Measurements from ENCODE around the gene TYW3.
A peak's percentile ranks its signal among the peaks of the same experiment; 100 is the strongest.

The TYW3 gene

GRCh38 chr1:74777525-74777924 lies 44.6 kb downstream of the TYW3 start:
- in situ Hi-C loops (cut with HindIII; ENCODE audit: low sequenced_read_pairs) = loop anchor here (25.0 kb wide), 1 partner anchor 410 kb away; no protein-coding TSS in a partner anchor
- DNase-seq (ENCODE audit: low read depth, low spot score) = no peak
- TF ChIP-seq CTCF (IDR thresholded peaks at IDR 0.05; ENCODE audit: low read depth, low read length) = no peak

DNA sequence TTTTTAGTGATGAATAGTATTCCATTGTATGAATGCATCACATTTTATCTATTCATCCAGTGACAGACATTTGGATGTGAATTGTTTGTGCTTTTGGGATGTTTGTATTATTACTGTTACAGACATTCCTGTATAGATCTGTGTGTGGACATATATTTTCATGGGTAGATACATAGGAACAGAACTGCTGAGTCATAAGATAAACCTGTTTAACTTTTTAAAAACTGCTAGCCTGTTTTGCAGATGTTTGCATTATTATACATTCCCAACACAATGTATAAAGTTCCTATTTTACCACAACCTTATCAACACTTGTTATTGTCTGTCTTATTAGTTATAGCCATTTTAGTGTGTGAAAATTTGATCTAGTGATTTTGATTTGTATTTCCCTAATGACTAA lies 46.8 kb downstream of the TYW3 start:
- TF ChIP-seq CTCF (IDR thresholded peaks at IDR 0.05; ENCODE audit: low read depth, low read length) = no peak
- DNase-seq (ENCODE audit: low read depth, low spot score) = no peak
- H3K4me3 ChIP-seq (ENCODE audit: low read depth, low read length) = no peak overlapping the region
- in situ Hi-C loops (cut with HindIII; ENCODE audit: low sequenced_read_pairs) = loop anchor here (25.0 kb wide), 1 partner anchor 408 kb away; no protein-coding TSS in a partner anchor

More at GRCh38 chr1:74777525-74777924, 44.6 kb downstream of the TYW3 start:
- no peak overlapping the region for H3K4me3 ChIP-seq (ENCODE audit: low read depth, low read length)

GRCh38 chr1:74780594-74780993 lies 47.6 kb downstream of the TYW3 start:
- in situ Hi-C loops (cut with HindIII; ENCODE audit: low sequenced_read_pairs) = loop anchor here (25.0 kb wide), 1 partner anchor 407 kb away; no protein-coding TSS in a partner anchor
- H3K4me3 ChIP-seq (ENCODE audit: low read depth, low read length) = no peak overlapping the region
- peak; percentile 24 for DNase-seq (ENCODE audit: low read depth, low spot score)
- TF ChIP-seq CTCF (IDR thresholded peaks at IDR 0.05; ENCODE audit: low read depth, low read length) = no peak

DNA sequence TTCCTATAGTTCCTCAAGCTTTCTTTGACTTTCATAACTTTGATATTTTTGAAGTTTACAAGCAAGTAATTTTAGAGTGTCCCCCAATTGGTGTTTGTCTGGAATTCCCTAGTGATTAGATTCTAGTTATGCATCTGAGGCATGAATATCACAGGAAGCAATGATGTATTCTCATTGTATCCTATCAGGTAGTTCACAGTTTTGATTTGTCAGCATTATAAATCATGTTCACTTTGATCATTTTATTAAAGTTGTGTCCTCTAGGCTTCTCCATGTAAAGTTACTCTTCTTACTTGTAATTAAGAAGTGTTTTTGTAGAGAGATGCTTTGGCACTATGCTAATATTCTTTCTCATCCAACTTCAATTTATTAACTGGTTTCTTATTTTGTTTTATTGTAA lies 53.0 kb downstream of the TYW3 start:
- in situ Hi-C loops (cut with HindIII; ENCODE audit: low sequenced_read_pairs) = loop anchor here (25.0 kb wide), 1 partner anchor 401 kb away; no protein-coding TSS in a partner anchor
- no peak for TF ChIP-seq CTCF (IDR thresholded peaks at IDR 0.05; ENCODE audit: low read depth, low read length)
- no peak overlapping the region for H3K4me3 ChIP-seq (ENCODE audit: low read depth, low read length)
- DNase-seq (ENCODE audit: low read depth, low spot score) = no peak

DNA sequence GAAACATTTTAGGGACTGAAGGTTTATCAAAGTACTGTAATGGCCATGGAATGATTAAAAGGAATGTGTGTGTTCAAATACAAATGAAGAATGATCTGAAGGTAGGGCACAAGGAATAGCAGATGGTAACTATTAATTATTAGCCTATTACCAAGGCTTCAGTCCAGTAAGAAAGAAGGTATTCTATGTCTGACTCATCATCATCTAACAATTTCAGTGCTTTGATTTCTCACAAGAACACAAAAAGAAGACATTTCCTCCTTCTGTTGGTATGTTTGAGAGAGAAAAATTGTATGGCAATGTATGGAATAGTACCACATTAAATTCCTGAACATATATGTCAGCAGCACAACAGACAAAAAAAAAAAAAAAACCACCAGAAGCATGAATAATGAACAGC lies 57.5 kb downstream of the TYW3 start:
- H3K4me3 ChIP-seq (ENCODE audit: low read depth, low read length) = no peak overlapping the region
- no peak for DNase-seq (ENCODE audit: low read depth, low spot score)
- in situ Hi-C loops (cut with HindIII; ENCODE audit: low sequenced_read_pairs) = loop anchor here (25.0 kb wide), 1 partner anchor 397 kb away; no protein-coding TSS in a partner anchor
- TF ChIP-seq CTCF (IDR thresholded peaks at IDR 0.05; ENCODE audit: low read depth, low read length) = no peak

DNA sequence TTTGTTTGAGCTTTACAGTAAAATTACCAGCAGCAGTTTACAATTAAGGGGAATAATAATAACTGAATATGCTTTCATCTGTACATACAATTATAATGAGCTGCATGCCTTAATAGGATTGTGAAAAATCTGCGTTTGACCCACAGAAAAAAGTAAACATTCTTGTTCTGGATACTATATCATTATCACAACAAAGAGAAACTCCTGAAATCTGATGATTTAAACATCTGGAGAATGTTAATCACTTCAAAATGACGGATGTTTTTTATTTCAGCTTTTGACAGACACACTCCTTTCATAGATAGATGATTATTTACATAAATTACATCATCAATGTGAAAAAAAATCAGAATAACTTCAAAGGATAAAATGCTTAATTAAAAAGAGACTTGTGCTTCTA lies 58.5 kb downstream of the TYW3 start:
- no peak for DNase-seq (ENCODE audit: low read depth, low spot score)
- TF ChIP-seq CTCF (IDR thresholded peaks at IDR 0.05; ENCODE audit: low read depth, low read length) = no peak
- in situ Hi-C loops (cut with HindIII; ENCODE audit: low sequenced_read_pairs) = loop anchor here (25.0 kb wide), 1 partner anchor 396 kb away; no protein-coding TSS in a partner anchor
- H3K4me3 ChIP-seq (ENCODE audit: low read depth, low read length) = no peak overlapping the region
